GM21737 (cell line): ENCODE data around the gene CEP57L1.
"Not testable (repeated sequence)": the region's sequence is repeated elsewhere in the genome, so short reads cannot be mapped to it uniquely, and the experiment has no call there.

Source experiments
- ATAC-seq: cut with Tn5 transposase; IDR thresholded peaks from one replicate; pipeline ENCODE4 v1.9.1; 2021; ENCODE audit warnings: mild to moderate bottlenecking, moderate library complexity; ENCODE audit not compliant: unreplicated experiment

Gene CEP57L1

GRCh38 chr6:109104512-109104911, 9.2 kb downstream of the CEP57L1 start:
- no peak for ATAC-seq

GRCh38 chr6:109105681-109106080, 10.4 kb downstream of the CEP57L1 start:
- no peak for ATAC-seq

GRCh38 chr6:109109663-109110062, 14.4 kb downstream of the CEP57L1 start:
- not testable (repeated sequence) for ATAC-seq

- not testable (repeated sequence) for ATAC-seq
Measured at GRCh38 chr6:109112663-109113062, 17.4 kb downstream of the CEP57L1 start.

GRCh38 chr6:109117346-109118035, 22.2 kb downstream of the CEP57L1 start:
- ATAC-seq = peak; percentile 74

- ATAC-seq = no peak
Measured at GRCh38 chr6:109118337-109118736, 23.0 kb downstream of the CEP57L1 start.

DNA sequence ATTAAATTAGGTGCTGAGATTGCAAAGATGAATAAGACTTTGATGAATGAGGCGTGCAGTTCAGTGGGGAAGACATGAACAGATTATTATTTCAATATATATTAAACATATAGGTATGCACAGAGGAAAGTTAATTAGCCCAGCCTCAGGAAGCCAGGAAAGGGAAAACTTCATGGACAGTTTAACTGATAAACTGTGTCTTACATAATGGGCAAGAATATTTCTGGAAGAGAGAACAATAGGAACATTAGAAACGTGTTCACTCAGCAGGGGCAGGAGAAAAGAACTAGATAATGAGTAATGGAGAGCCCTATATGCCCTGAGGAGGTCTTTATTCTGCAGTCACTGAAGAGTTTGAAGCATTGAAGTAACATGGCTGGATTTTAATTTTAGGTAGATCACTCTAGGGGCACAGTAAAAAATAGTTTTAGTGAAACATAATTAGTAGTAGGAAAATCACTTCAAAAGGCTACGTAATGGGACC, 23.6 kb downstream of the CEP57L1 start:
- no peak for ATAC-seq

DNA sequence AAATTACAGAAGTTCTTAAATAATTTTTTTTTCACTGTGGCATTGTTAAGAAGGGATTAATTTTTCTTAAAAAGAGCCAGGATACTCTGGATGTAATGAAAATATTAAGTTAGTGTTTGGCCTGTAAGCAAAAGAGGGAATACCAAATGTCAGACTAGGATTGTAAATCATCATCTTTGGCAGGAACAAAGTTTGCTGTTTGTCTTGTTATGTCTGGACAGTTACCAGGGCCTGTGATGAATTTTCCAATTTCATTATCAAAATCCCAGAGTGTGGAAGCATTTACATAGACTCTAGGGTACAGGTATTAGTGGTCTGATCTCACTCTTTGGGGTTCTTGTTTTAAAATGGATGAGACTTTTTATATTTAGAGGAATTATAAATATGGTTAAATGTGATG, 26.1 kb downstream of the CEP57L1 start:
- no peak for ATAC-seq

- no peak for ATAC-seq
Measured at GRCh38 chr6:109124219-109124618, 28.9 kb downstream of the CEP57L1 start.

- no peak for ATAC-seq
Measured at GRCh38 chr6:109125504-109125903, 30.2 kb downstream of the CEP57L1 start.

- no peak for ATAC-seq
Measured at GRCh38 chr6:109130065-109130464, 34.8 kb downstream of the CEP57L1 start.

DNA sequence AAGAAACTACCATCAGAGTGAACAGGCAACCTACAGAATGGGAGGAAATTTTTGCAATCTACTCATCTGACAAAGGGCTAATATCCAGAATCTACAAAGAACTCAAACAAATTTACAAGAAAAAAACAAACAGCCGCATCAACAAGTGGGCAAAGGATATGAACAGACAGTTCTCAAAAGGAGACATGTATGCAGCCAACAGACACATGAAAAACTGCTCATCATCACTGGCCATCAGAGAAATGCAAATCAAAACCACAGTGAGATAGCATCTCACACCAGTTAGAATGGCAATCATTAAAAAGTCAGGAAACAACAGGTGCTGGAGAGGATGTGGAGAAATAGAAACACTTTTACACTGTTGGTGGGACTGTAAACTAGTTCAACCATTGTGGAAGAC, 40.3 kb downstream of the CEP57L1 start:
- ATAC-seq = not testable (repeated sequence)

DNA sequence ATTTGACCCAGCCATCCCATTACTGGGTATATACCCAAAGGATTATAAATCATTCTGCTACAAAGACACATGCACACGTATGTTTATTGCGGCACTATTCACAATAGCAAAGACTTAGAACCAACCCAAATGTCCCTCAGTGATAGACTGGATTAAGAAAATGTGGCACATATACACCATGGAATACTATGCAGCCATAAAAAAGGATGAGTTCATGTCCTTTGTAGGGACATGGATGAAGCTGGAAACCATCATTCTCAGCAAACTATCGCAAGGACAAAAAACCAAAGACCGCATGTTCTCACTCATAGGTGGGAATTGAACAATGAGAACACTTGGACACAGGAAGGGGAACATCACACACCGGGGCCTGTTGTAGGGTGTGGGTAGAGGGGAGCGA, 40.7 kb downstream of the CEP57L1 start:
- not testable (repeated sequence) for ATAC-seq

DNA sequence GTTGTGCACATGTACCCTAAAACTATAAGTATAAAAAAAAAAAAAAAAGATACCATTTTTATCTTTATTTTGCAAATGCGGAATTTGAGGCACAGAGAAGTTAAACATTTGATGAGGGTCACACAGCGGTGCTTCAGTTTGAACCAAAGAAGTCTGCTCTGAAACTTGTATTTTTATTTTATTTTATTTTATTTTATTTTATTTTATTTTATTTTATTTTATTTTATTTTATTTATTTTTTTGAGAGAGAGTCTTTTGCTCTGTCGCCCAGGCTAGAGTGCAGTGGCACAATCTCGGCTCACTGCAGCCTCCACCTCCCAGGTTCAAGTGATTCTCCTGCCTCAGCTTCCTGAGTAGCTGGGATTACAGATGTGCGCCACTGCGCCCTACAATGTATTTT, 41.2 kb downstream of the CEP57L1 start:
- ATAC-seq = not testable (repeated sequence)

GRCh38 chr6:109139109-109139508, 43.8 kb downstream of the CEP57L1 start:
- no peak for ATAC-seq

- not testable (repeated sequence) for ATAC-seq
Measured at GRCh38 chr6:109142067-109142466, 46.8 kb downstream of the CEP57L1 start.

DNA sequence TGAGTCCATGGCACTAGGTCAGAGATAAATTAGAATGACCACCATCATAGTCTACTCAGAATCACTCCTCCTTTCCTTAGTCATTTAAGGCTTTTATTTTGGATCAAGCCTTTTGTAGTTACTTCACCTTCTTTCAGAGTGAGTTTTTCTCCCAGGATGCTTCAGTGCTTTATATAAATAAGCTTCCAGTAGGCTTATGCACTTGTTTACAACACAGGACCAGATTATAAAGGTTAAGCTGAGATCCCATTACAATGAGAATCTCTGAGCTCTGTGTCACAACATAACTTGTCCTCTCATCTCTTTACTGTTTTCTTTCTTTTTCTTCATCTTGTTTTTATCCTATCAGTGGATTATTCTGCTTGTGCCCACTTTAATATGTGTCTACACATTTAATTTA, 47.9 kb downstream of the CEP57L1 start:
- ATAC-seq = no peak

DNA sequence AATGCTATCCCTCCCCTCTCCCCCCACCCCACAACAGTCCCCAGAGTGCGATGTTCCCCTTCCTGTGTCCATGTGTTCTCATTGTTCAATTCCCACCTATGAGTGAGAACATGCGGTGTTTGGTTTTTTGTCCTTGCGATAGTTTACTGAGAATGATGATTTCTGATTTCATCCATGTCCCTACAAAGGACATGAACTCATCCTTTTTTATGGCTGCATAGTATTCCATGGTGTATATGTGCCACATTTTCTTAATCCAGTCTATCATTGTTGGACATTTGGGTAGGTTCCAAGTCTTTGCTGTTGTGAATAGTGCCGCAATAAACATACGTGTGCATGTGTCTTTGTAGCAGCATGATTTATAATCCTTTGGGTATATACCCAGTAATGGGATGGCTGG, 52.9 kb downstream of the CEP57L1 start:
- not testable (repeated sequence) for ATAC-seq

GRCh38 chr6:109148716-109149115, 53.4 kb downstream of the CEP57L1 start:
- ATAC-seq = not testable (repeated sequence)

GRCh38 chr6:109153752-109154151, 58.4 kb downstream of the CEP57L1 start:
- ATAC-seq = no peak

DNA sequence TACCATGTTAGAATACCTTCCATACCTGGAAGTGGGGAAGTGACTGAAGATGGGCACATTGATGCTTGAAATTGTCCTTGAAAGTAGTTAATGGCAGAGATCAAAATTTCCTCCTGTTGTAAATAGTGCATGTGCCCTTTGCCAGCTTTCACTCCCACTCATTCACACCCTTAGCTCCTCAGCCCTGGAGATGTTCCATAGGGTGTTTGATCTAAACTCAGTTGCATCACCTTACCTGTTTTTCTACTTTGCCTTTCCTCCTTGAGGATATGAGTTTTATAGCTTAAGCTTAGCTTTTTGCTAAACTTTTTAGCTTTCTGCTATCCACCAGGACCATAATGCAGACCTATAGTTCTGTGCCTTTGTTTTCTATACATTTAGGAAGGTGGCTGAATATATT, 69.0 kb downstream of the CEP57L1 start:
- ATAC-seq = no peak

GRCh38 chr6:109165392-109165974, 70.2 kb downstream of the CEP57L1 start:
- ATAC-seq = no peak

GRCh38 chr6:109166673-109167072, 71.4 kb downstream of the CEP57L1 start:
- no peak for ATAC-seq
